Effector CD8-positive, alpha-beta T cell (primary cell): ENCODE results near the gene RGL1.

Experiments used
- DNase-seq: peaks from one replicate; lab custom pipeline; 2025; lab: John Stamatoyannopoulos, UW

The RGL1 gene

DNA sequence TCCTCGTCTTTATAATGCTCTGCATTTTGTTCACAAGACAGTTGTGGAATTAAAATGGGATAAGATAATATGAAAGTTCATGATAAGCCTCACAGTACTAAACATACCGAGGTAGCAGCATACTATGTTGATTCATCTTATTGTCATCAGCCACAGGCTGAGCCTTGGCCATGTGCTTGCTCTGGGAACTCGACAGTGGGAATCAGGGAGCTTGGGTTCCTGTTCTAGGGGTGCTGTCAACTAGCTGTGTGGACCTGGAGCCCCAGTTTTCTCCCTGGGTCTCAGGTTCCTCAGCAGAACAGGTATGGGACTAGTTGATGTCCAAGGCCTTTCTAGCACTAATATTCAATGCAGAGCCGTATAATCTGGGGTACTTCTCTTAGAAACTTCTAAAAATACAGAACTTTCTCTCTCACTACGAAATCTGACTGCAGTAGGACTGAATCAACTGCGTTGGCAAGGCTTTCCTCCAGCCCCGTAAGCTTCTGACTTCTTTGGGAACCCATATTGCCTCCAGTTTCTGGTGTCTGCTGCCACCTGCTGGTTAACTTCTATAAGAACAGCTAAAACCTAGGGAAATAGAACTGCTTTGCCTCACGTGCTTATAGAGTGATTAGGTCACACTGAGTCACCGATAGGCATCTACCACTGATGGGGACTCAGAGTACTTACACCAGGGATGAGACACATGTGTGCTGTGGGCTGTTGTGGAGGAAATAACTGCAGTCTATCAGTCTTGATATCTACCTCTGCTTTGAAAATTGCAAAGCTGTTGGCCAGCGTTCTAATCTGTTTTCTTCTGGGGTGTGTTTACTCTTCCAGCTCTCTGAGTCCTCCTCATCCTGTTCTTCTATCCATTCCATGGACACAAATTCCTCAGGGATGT lies 110.9 kb downstream of the RGL1 start:
- DNase-seq: peak; percentile 46

- no peak for DNase-seq
Measured at GRCh38 chr1:183916574-183916973, 111.7 kb downstream of the RGL1 start.

DNA sequence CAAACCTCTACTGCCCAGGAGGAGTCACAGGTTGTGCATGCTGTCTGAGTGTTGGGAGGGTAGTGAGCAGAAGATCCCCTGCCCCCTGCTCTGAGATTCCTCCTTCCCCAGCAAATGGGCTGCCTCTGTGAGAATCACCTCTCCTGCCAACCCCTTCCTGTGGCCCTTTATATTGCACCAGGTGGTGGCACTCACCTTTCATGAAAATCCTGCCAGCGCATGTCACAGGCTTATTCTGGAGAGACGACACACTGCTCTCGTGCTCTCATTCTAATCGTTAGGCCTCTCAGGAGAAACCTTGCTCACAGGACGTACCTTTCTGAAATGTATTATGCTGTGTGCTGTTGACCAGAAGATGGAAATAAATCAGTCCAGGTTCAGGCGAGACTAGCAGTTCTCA lies 113.7 kb downstream of the RGL1 start:
- no peak for DNase-seq

GRCh38 chr1:183920651-183921050 lies 115.7 kb downstream of the RGL1 start:
- no peak for DNase-seq

GRCh38 chr1:183922197-183922596 lies 117.3 kb downstream of the RGL1 start:
- DNase-seq: no peak

DNA sequence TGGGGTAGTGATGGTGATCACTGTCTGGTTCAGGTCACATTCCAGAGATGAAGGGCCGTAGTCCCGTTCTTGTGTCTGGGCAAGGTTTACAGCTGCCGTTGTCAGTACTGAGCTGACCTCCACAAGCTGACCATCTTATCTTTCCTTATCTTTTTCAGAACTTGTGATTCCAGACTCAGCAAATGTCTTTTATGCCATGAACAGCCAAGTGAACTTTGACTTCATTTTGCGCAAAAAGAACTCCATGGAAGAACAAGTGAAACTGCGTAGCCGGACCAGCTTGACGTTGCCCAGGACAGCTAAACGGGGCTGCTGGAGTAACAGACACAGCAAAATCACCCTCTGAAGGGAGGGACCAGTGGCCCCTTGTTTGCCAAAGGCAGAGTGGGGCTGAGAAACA lies 121.0 kb downstream of the RGL1 start:
- DNase-seq: no peak

DNA sequence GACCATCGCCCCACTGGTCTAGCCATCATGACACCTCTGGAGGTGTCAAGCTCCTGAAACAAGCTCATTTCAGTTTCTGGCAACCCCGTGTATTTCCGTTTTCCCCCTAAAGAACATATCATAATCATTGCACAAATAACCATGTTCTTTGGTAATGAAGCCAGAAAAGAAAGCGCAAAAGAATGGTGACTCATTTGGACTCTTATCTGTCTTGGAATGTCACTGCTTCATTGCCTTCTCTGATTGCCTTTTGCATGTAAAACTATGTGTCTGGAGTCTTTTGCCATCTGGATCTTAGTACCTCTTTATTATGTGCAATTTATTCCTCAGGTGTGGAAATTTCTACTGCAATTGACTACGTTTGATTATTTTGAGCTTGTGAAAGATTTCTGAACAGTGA lies 122.1 kb downstream of the RGL1 start:
- DNase-seq: no peak

GRCh38 chr1:183931646-183932271 lies 126.8 kb downstream of the RGL1 start:
- no peak for DNase-seq

DNA sequence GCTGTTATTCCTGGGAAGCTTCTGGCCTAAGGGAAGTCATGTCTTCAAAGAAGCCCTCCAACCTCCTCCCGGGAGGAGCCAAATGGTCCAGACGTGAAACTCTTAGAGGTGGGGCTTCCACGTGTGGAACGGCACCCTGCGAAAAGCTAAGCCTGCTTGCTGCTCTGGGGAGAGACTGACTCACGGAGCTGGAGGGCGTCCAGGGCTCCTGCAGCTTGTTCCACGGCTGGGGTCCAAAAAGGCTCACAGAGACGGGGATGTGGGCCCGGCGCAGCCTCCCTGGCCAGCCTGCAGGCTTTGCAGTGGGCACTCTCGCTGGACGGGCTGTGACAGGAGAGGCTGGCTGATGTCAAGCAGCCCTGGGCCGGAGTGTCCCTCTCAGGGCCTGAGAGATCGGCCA lies 127.5 kb downstream of the RGL1 start:
- DNase-seq: no peak

DNA sequence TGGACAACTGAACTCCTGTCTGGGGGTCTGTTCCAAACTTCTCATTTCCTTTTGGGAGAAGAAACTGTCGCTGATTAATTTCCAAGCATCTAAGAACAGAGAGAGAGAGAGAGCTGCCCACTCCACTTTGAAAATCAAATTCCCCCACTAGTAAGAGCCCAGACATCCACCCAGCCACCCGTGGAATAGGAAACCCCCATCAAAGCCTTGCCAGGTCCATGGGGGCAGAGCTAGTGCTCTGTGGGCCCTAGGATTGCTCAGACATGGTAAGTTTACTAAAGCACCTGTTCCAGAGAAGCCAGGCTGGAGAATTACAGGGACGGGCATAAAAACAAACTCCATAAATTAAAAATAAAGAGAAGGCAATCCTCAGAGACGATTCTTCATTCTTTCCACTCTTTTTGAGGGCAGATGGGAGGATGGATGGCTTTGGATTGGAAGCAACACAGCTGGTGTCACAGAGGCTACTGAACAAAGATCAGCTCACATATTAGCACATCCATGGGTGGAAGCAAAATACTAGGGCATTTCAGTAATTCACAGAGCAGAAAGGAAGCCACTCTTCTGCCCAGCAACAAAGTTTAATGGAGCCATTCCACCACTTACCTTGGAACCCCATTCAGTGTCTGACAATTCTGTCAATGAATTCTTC lies 128.7 kb downstream of the RGL1 start:
- DNase-seq: no peak

DNA sequence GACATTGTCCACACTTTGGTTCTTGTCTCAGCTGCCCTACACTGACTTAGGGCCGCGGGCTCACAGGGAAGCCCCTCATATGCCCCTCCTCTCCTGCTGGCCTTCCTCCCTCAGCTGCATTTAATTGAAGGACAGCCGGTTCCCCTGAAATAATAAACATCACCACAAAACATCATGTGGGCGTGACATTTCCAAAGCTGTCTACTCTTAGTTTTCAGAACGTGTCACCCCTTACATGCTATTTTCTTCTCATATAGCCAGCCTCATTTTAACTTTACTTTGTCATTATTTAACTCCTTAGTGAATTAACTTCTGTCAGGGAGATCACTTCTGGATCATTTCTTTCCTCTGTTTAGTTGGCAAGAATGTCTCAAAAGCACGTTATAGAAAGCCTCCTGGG lies 129.4 kb downstream of the RGL1 start:
- no peak for DNase-seq

- DNase-seq: no peak
Measured at GRCh38 chr1:183936009-183936408, 131.1 kb downstream of the RGL1 start.

GRCh38 chr1:183936791-183937190 lies 131.9 kb downstream of the RGL1 start:
- DNase-seq: no peak

DNA sequence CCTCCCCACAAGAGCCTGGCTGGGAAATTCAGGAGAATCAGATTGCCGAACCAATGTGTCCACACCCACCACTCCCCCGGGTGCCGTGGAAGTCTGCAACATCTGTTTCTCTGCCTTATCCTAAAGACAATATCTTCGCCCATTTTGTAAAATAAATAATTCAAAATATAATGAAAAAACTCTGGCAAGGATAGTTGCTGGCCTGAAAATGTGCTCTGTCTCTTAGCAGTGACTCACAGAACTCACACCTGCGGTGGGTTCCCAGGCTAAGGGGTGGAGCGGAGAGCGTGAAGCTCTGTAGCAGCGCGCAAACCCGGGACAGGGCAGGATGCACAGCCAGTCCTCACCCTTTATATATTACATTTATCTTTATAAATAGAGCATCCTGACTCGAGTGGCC lies 132.7 kb downstream of the RGL1 start:
- DNase-seq: no peak

DNA sequence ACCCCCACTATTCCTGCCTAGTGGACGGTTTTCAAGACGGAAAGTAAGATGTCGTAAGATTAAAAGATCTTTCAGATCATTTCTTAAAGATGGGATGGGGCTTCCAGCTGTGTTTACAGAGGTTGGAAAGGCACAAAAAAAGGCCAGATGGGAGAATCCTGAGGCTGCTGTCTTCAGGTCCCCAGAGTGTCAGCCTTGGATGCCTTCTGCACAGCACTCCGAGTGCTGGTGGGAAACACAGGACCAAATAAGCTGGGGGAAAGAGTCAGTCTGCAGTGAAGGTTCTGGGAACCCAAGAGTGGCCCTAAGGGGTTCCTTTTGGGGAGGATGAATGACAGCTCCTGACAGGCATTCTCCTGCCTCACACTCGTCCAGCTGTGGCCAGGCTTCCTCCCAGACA lies 136.1 kb downstream of the RGL1 start:
- DNase-seq: no peak

GRCh38 chr1:183942933-183943693 lies 138.2 kb downstream of the RGL1 start:
- DNase-seq: no peak

- no peak for DNase-seq
Measured at GRCh38 chr1:183945428-183946319, 140.8 kb downstream of the RGL1 start.

DNA sequence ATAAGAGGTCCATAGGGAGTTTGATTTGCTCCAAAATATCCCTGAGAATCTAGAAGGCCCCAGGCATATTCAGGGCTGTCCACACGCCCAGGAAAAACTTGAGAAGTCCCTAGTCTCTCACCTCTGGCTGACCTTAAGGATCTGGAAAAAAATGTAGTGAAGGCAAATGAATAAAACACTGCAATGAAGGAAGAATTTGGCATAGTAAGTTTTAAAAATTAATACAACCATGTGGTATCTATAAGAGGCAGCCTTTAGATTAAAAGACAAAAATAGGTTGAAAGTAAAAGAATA lies 141.3 kb downstream of the RGL1 start:
- no peak for DNase-seq

DNA sequence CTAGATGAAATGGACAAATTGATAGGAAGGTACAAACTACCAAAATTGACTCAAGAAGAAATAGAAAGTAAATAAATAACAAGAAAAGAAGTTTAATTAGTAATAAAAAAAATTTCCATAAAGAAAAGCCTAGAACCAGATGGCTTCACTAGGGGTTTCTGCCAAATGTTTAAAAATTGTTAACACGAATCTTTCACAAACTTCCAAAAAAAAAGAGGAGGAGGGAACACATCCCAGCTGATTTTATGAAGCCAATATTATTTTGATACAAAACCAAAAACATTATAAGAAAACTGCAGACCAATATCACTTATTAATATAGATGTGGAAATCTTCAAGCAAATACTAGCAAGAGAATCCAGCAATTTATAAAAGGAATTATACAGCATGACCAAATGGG lies 143.1 kb downstream of the RGL1 start:
- no peak for DNase-seq

DNA sequence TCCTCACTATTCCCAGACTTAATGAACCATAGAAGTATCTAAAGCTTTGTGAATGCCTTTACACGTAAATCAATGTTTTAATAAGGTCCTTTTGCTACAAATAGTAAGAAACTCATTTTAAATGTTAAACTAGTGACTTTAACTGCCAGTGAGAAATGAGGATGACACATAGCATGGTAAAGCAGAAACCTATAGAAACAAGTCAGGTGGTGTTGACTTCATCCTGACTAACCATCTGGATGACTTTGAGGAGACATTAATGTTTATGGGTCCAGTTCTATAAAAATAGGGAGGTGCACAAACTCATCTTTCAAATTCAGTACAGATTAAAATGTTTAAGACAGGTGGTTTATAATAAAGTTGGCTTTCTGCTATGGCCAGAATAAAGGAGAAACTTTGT lies 147.2 kb downstream of the RGL1 start:
- no peak for DNase-seq

GRCh38 chr1:183953031-183953430 lies 148.1 kb downstream of the RGL1 start:
- no peak for DNase-seq

DNA sequence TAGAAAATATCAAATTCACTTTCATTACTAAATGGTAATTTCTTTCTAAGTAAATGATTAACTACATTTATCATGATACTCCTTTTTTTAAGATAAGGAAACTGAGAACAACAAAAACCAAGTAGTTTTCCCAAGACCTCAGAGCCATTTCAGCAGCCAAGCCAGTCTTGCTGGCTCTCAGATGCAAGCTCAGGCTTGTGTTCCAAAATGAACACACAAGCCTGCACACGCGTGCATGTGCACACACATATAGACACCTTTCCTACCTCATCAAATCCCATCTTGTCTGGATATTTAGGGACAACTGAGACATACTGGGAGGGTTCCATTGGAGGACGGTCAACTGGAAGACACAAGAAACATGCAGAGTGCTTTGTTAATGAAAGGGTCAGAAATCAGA lies 149.6 kb downstream of the RGL1 start:
- no peak for DNase-seq
